NB4 (cell line): ENCODE data around the gene PCDHB11.

Source experiments
- CTCF ChIP-seq: IDR thresholded peaks from one replicate; pipeline ENCODE4 v1.5.1; 2012; ENCODE audit warnings: low read depth, low read length
- POLR2A ChIP-seq: IDR thresholded peaks from 2 replicates; pipeline ENCODE4 v1.6.1; 2011; ENCODE audit warnings: mild to moderate bottlenecking; ENCODE audit not compliant: insufficient read length; ENCODE audit errors: extremely low read depth

- TF ChIP-seq POLR2A (no peak), CTCF (no peak)
Observed at GRCh38 chr5:141223112-141223783, 23.8 kb downstream of the PCDHB11 start, which contains the start of gene PCDHB14.
